Uterus (tissue), 4 donors: ENCODE data around the gene FGFR4. TPM values are rescaled to one million over a fixed set of nuclear protein-coding genes. Genes with fewer than 3 reads are reported as not detected.

Experiments
- DNase-seq, 2 donors: peaks; one replicate each; pipeline ENCODE4 v3.0.0-alpha.2; 2019 to 2020
- H3K27ac ChIP-seq, 2 donors: fragments of 200-600 bp; sonication (generic); 1 replicate in 1 of 2; 2 replicates in 1 of 2; pipeline ENCODE4 v1.5.1; 2016 to 2018
- H3K27me3 ChIP-seq, 2 donors: fragments of 200-600 bp; sonication (generic); one replicate each; pipeline ENCODE4 v1.5.1; 2018 to 2019; ENCODE audit warnings: control low read depth in 1 of 2
- H3K36me3 ChIP-seq, 2 donors: fragments of 200-600 bp; sonication (generic); one replicate each; pipeline ENCODE4 v1.5.1; 2019; ENCODE audit warnings: control low read depth in 1 of 2
- H3K4me1 ChIP-seq, 2 donors: fragments of 200-600 bp; sonication (generic); one replicate each; pipeline ENCODE4 v1.5.1; 2018 to 2019; ENCODE audit warnings: control low read depth in 1 of 2
- H3K4me3 ChIP-seq, 2 donors: fragments of 200-600 bp; sonication (generic); 1 replicate in 1 of 2; 2 replicates in 1 of 2; pipeline ENCODE4 v1.5.1; 2018 to 2019; ENCODE audit warnings: mild to moderate bottlenecking in 1 of 2
- H3K9me3 ChIP-seq, 2 donors: fragments of 200-600 bp; sonication (generic); one replicate each; pipeline ENCODE4 v1.5.1; 2019; ENCODE audit warnings: control low read depth in 1 of 2
- POLR2A ChIP-seq, 2 donors: fragments of 450-650 bp; IDR thresholded peaks; one replicate each; pipeline ENCODE4 v1.6.1; 2016; ENCODE audit warnings: antibody characterized with exemption in 2 of 2, mild to moderate bottlenecking in 1 of 2, moderate library complexity in 1 of 2
- intact Hi-C: fragments of 100-400 bp; cut with DNase I; formaldehyde crosslinking; loops from one replicate; pipeline ENCODE4 v1.15.1; 2023; ENCODE audit warnings: low total_unique reads
- total RNA-seq, 4 donors: library from RNA; depleted of rRNA in 3 of 4; stranded (reverse); fragments of >200 nt in 3 of 4; gene quantifications; one replicate each; pipeline versions ENCODE4 v1.1.0 to v1.2.4, GENCODE V29; 2014 to 2023
- TF ChIP-seq, protein P1 (sequence below), 4 experiments: fragments of 200-600 bp in 2 of 4; fragments of 450-650 bp in 2 of 4; sonication (generic) in 2 of 4; IDR thresholded peaks; one replicate each; pipeline ENCODE4 v1.5.1; 2016 to 2019; ENCODE audit warnings: antibody characterized with exemption in 4 of 4, mild to moderate bottlenecking in 2 of 4, moderate library complexity in 1 of 4
- donor health status: DM: yes; HTN: yes; CAD: no.

Gene FGFR4
- total RNA-seq, 4 donors from 2014 or later: under 0.01 to 18.8 (median 1.5) TPM

DNA sequence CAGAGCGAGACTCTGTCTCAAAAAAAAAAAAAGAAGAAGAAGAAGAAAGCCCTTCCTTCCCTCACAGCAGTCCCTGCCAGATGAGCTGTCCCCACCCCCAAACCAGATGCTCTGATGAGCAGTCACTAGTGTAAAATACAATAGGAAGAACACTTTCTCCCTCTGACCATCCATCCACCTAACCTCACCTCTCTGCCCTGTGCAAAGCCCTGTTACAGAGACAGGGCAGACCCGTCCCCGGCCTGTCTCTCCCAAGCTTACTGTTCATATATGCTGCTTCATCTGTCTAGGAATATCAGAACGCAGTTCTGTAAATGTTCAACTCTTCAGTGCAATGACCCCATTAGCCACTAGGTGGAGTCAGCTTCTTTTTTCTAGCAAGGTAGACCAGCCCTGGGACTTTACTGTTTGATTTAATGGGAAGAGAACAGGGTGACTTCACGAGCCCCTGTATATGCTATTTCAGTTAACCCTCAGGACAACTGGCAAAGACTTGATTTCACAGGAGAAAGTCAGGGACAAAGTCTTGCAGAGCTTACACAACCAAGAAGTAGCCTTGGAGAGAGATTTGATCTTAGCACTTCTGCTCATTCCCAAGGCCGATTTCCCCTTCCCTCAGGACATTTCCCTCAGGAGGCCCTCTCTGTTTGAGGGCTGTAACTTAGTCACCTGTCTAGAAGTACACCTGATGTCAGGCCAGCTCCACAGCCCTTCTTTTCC, 14.9 kb upstream of the FGFR4 start:
- TF ChIP-seq, protein P1, sequence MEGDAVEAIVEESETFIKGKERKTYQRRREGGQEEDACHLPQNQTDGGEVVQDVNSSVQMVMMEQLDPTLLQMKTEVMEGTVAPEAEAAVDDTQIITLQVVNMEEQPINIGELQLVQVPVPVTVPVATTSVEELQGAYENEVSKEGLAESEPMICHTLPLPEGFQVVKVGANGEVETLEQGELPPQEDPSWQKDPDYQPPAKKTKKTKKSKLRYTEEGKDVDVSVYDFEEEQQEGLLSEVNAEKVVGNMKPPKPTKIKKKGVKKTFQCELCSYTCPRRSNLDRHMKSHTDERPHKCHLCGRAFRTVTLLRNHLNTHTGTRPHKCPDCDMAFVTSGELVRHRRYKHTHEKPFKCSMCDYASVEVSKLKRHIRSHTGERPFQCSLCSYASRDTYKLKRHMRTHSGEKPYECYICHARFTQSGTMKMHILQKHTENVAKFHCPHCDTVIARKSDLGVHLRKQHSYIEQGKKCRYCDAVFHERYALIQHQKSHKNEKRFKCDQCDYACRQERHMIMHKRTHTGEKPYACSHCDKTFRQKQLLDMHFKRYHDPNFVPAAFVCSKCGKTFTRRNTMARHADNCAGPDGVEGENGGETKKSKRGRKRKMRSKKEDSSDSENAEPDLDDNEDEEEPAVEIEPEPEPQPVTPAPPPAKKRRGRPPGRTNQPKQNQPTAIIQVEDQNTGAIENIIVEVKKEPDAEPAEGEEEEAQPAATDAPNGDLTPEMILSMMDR (IDR thresholded peaks at IDR 0.05): peak; percentile 80 to 87 (median 81)
- no peak for TF ChIP-seq POLR2A (IDR thresholded peaks at IDR 0.05)
- no peak overlapping the region for H3K4me3 ChIP-seq
- DNase-seq: peak; percentile 54 to 84
- no peaks in the 10 kb centered on the region for H3K4me1 ChIP-seq
- H3K36me3 ChIP-seq: no peaks in the 10 kb centered on the region
- no peaks in the 10 kb centered on the region for H3K27me3 ChIP-seq
- H3K9me3 ChIP-seq: no peaks in the 10 kb centered on the region
- H3K27ac ChIP-seq: no peak overlapping the region
- intact Hi-C loops: no loop called here

DNA sequence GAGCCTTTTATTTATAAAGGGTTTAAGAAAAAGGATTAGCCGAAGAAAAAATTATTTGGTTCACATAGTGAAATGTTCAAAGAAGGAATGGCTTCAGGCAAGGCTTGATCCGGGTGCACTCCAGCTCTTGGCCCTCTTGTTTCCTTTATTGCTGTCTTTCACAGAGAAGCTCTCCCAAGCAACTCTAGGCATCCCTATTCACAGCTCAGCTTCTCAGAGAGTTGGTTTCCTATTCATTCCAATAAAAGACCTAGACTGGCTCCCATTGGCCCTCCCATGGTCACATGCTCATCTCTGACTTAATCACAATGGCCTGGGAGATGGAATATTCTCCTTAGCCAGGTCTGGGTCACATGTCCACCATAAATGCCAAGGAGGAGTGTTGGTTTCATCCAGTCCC, 9.4 kb upstream of the FGFR4 start:
- no peak overlapping the region for H3K4me3 ChIP-seq
- no peaks in the 10 kb centered on the region for H3K27me3 ChIP-seq
- H3K9me3 ChIP-seq: no peaks in the 10 kb centered on the region
- no peak for TF ChIP-seq POLR2A (IDR thresholded peaks at IDR 0.05)
- H3K27ac ChIP-seq: no peak overlapping the region
- H3K4me1 ChIP-seq: no peaks in the 10 kb centered on the region
- intact Hi-C loops: no loop called here
- no peak for DNase-seq
- no peaks in the 10 kb centered on the region for H3K36me3 ChIP-seq

DNA sequence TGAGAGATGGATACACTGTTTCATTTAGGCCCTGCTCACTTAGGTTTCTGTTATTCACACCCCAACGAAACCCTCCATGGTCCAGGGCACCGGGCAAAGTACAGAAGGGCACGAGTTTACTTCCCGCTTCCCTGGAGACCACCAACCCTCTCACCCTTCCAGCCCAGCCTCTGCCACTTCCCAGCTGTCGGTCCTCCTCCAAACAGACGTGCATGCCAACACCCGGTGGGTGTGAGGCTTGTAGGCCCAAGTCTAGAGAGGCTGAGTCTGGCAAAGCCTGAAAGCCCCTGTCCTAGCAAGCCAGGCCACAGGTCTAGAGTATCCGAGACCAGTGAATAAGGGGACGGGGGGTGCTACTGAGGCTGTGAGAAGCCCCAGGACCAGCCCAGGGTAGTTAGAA, 7.1 kb upstream of the FGFR4 start:
- intact Hi-C loops: no loop called here
- Histone ChIP-seq H3K4me3 (no peak overlapping the region), H3K4me1 (no peaks in the 10 kb centered on the region), H3K36me3 (no peaks in the 10 kb centered on the region), H3K27ac (no peak overlapping the region), H3K27me3 (no peaks in the 10 kb centered on the region), H3K9me3 (no peaks in the 10 kb centered on the region)
- TF ChIP-seq, protein P1 (IDR thresholded peaks at IDR 0.05): no peak
- no peak for TF ChIP-seq POLR2A (IDR thresholded peaks at IDR 0.05)
- DNase-seq: no peak

GRCh38 chr5:177080265-177080664, 6.5 kb upstream of the FGFR4 start:
- TF ChIP-seq, protein P1 (IDR thresholded peaks at IDR 0.05): no peak
- TF ChIP-seq POLR2A (IDR thresholded peaks at IDR 0.05): no peak
- Histone ChIP-seq H3K27me3 (no peaks in the 10 kb centered on the region), H3K9me3 (no peaks in the 10 kb centered on the region), H3K4me3 (no peak overlapping the region), H3K36me3 (no peaks in the 10 kb centered on the region), H3K27ac (no peak overlapping the region), H3K4me1 (no peaks in the 10 kb centered on the region)
- intact Hi-C loops: no loop called here
- DNase-seq: no peak

DNA sequence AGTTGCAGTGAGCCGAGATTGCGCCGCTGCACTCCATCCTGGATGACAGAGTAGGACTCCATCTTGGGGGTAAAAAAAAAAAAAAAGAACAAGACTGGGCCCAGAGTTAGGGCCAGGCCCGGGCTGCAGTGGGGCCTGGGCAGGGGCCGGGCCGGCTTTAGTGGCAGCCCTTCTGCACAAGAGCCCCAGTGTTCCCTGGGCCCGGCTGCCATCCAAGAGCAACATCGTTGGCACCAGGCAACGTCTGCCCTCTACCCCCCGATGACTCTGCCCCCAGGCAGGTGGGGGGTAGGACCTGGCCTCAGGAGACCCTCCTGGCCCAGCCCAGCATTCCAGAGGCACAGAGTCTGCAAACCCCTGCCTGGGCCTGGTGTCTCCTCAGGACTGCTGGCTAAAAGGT, 4.9 kb upstream of the FGFR4 start:
- TF ChIP-seq POLR2A (IDR thresholded peaks at IDR 0.05): no peak
- TF ChIP-seq, protein P1 (IDR thresholded peaks at IDR 0.05): no peak
- no peak for DNase-seq
- Histone ChIP-seq H3K4me3 (no peak overlapping the region), H3K27me3 (no peaks in the 10 kb centered on the region), H3K27ac (no peak overlapping the region), H3K4me1 (peaks cover 0 to 1% of the 10 kb centered on the region in 2 donors), H3K36me3 (no peaks in the 10 kb centered on the region), H3K9me3 (no peaks in the 10 kb centered on the region)
- intact Hi-C loops: no loop called here
